ENCODE data around the gene TCF12.
"Not testable (repeated sequence)": the region's sequence is repeated elsewhere in the genome, so short reads cannot be mapped to it uniquely, and the experiment has no call there.

The TCF12 gene

GRCh38 chr15:57097919-57098543 is 179.6 kb downstream of the TCF12 start:
- not testable (repeated sequence) for DNase-seq

GRCh38 chr15:57098896-57099295 is 180.5 kb downstream of the TCF12 start:
- DNase-seq: no peak

GRCh38 chr15:57100136-57100539 is 181.7 kb downstream of the TCF12 start:
- peak; percentile 54 for DNase-seq

- no peak for DNase-seq
Measured at GRCh38 chr15:57102858-57103257, 184.4 kb downstream of the TCF12 start.

- no peak for DNase-seq
Measured at GRCh38 chr15:57108296-57108695, 189.9 kb downstream of the TCF12 start.

- DNase-seq: no peak
Measured at GRCh38 chr15:57109005-57109404, 190.6 kb downstream of the TCF12 start.

- DNase-seq: no peak
Measured at GRCh38 chr15:57111002-57111401, 192.6 kb downstream of the TCF12 start.

- no peak for DNase-seq
Measured at GRCh38 chr15:57112178-57112577, 193.7 kb downstream of the TCF12 start.

- DNase-seq: peak; percentile 83
Measured at GRCh38 chr15:57114070-57114469, 195.6 kb downstream of the TCF12 start.

- DNase-seq: no peak
Measured at GRCh38 chr15:57118013-57118799, 199.8 kb downstream of the TCF12 start.

GRCh38 chr15:57122080-57122840 is 203.8 kb downstream of the TCF12 start:
- DNase-seq: peak; percentile 23

- DNase-seq: no peak
Measured at GRCh38 chr15:57124036-57124435, 205.6 kb downstream of the TCF12 start.

GRCh38 chr15:57129064-57129463 is 210.6 kb downstream of the TCF12 start:
- DNase-seq: no peak

- no peak for DNase-seq
Measured at GRCh38 chr15:57130956-57131355, 212.5 kb downstream of the TCF12 start.

- DNase-seq: no peak
Measured at GRCh38 chr15:57133127-57133968, 214.9 kb downstream of the TCF12 start.

- DNase-seq: no peak
Measured at GRCh38 chr15:57134071-57134605, 215.7 kb downstream of the TCF12 start.

- DNase-seq: no peak
Measured at GRCh38 chr15:57134851-57135250, 216.4 kb downstream of the TCF12 start.

GRCh38 chr15:57135800-57136199 is 217.4 kb downstream of the TCF12 start:
- no peak for DNase-seq

GRCh38 chr15:57138349-57138788 is 219.9 kb downstream of the TCF12 start:
- DNase-seq: peak; percentile 69

- peak; percentile 86 for DNase-seq
Measured at GRCh38 chr15:57143511-57144078, 225.2 kb downstream of the TCF12 start.

- DNase-seq: no peak
Measured at GRCh38 chr15:57144448-57144847, 226.0 kb downstream of the TCF12 start.
